ENCODE results near the gene ATP4A. TPM values are rescaled to one million over a fixed set of nuclear protein-coding genes. Genes with fewer than 3 reads are reported as not detected.

The ATP4A gene
- total RNA-seq, 2 experiments from 2014 or later, result not detected

DNA sequence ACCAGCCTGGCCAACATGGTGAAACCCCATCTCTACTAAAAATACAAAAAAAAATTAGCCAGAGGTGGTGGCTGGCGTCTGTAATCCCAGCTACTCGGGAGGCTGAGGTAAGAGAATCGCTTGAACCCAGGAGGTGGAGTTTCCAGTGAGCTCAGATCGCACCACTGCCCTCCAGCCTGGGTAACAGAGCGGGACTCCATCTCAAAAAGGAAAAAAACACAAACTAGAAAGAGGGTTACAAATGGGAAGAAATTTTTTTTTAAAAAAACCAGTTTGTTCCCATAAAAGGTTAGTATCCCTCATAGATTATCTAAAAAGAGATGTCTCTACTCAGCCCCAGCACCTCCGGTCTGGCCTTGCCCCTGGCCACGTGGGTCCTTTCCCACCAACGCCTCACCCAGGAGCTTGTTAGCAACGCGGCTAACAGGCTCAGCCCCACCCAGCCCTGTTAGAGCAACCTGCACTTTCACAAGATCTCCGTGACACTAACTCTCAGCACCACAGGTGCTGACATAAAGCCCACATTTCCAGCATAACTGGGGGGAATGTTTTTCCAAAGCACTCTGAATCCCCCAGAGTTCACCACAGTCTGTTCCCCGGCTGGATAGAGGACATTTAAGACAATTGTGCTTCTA lies 54.3 kb downstream of the ATP4A start:
- CTCF ChIA-PET, result interaction anchor here (0.9 to 5.4 kb wide), 10 partner anchors 8 to 156 kb away, joined by 3 to 34 read pairs (median 4); no protein-coding TSS in a partner anchor
- H3K4me1 Mint-ChIP-seq, result peaks cover 14% of the 10 kb centered on the region
- DNase-seq, result peak; percentile 62
- H3K9me3 Mint-ChIP-seq (ENCODE audit: low read depth), result no peaks in the 10 kb centered on the region
- peaks cover 63% of the 10 kb centered on the region for H3K27me3 Mint-ChIP-seq
- no peak overlapping the region for H3K27ac Mint-ChIP-seq
- ATAC-seq, result peak; percentile 57
- H3K4me3 Mint-ChIP-seq, result no peak overlapping the region
- H3K36me3 Mint-ChIP-seq, result no peaks in the 10 kb centered on the region

DNA sequence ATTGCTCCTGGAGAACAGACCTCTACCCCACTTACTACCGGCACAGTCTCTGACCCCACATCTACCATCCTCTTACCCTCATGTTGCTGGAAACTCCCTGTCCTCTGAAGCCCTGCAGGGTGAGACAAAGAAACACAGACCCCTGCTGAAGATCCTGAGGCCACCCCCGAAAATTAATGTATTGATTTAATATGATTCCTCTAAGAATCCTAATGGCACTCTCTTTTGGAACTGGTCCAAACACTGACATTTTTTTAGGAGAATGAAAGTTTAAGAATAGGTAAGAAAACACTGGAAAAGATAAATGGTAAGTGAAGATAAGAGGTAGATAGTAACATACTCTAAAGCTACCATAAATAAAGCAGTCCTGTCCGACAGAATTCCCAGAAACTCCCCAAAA lies 55.3 kb downstream of the ATP4A start:
- CTCF ChIA-PET, result interaction anchor here (1.2 to 5.4 kb wide), 5 partner anchors 9 to 155 kb away, joined by 3 to 34 read pairs (median 10); no protein-coding TSS in a partner anchor
- no peak for ATAC-seq
- H3K9me3 Mint-ChIP-seq (ENCODE audit: low read depth), result no peaks in the 10 kb centered on the region
- no peak for DNase-seq
- peaks cover 67% of the 10 kb centered on the region for H3K27me3 Mint-ChIP-seq
- no peak overlapping the region for H3K27ac Mint-ChIP-seq
- no peak overlapping the region for H3K4me3 Mint-ChIP-seq
- peaks cover 14% of the 10 kb centered on the region for H3K4me1 Mint-ChIP-seq
- no peaks in the 10 kb centered on the region for H3K36me3 Mint-ChIP-seq

DNA sequence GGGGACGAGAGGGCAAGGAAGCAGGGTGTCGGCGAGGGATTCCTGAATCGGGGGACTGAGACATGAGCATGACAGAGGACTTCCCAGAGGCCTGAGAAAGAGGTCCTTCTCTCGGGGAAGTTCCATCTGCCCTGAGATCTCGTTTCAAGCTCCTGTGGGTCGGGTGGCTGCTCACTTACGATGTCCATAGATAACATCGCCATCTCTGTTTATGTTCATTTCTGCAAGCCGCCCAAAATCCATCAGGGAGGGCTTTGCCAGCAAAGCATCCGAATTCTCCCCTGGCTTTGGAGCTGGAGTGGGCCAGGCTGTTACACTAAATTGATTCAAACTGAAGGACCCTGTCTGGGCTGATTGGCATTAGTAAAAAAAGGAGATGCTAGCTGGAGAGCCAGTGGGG lies 55.9 kb downstream of the ATP4A start:
- ATAC-seq (no peak), DNase-seq (no peak)
- no peak overlapping the region for H3K27ac Mint-ChIP-seq
- H3K27me3 Mint-ChIP-seq, result peaks cover 67% of the 10 kb centered on the region
- H3K4me3 Mint-ChIP-seq, result no peak overlapping the region
- no peaks in the 10 kb centered on the region for H3K9me3 Mint-ChIP-seq (ENCODE audit: low read depth)
- peaks cover 14% of the 10 kb centered on the region for H3K4me1 Mint-ChIP-seq
- CTCF ChIA-PET, result interaction anchor here (5.4 kb wide), 1 partner anchor 11 kb away, joined by 34 read pairs; no protein-coding TSS in a partner anchor
- H3K36me3 Mint-ChIP-seq, result no peaks in the 10 kb centered on the region

DNA sequence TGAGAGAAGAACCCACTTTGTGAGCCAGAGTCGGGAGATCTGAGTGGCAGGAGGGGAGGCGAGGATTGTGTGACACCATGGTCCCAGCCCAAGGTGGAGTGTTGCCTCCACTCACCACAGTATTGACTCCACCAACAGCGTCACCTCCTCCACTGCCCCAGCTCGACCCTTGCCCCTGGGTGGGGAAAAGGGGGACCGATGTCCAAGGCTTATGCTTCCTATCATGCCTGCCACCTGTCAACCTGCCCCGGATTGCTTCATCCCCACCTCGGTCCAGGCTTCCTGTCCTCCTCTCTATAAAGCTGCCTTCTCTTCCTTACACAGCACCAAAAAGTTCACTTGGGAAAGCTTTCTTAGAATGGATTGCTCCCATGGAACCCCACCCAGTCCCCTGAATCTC lies 57.4 kb downstream of the ATP4A start:
- DNase-seq, result no peak
- ATAC-seq, result no peak
- H3K27ac Mint-ChIP-seq, result no peak overlapping the region
- no peaks in the 10 kb centered on the region for H3K9me3 Mint-ChIP-seq (ENCODE audit: low read depth)
- CTCF ChIA-PET, result interaction anchor here (5.4 kb wide), 1 partner anchor 10 kb away, joined by 34 read pairs; no protein-coding TSS in a partner anchor
- no peak overlapping the region for H3K4me3 Mint-ChIP-seq
- H3K27me3 Mint-ChIP-seq, result peaks cover 55% of the 10 kb centered on the region
- no peaks in the 10 kb centered on the region for H3K36me3 Mint-ChIP-seq
- H3K4me1 Mint-ChIP-seq, result peaks cover 14% of the 10 kb centered on the region

DNA sequence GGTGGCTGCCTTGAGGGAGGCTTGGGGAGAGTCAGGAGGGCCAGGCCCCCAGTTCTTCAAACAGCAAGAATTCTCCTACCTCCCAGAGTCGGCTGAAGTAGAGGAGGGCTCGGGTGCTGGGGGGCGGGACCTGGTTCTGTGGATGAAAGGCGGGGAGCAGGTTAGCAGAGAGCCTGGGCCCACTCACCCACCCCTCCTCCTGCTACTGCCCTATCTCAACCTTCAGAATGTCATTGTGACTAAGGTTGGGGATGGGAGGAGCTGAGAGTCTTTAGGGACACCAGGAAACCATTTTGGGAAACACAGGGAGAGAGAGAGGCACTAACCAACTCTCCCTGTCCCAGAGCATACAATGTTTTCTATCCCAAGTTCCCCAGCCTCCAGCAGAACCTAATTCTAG lies 60.7 kb downstream of the ATP4A start:
- peaks cover 26% of the 10 kb centered on the region for H3K27me3 Mint-ChIP-seq
- no peaks in the 10 kb centered on the region for H3K9me3 Mint-ChIP-seq (ENCODE audit: low read depth)
- H3K4me3 Mint-ChIP-seq, result no peak overlapping the region
- no peak for ATAC-seq
- CTCF ChIA-PET, result interaction anchor here (1.1 to 1.2 kb wide), 3 partner anchors 8 to 150 kb away, joined by 3 to 5 read pairs (median 4); no protein-coding TSS in a partner anchor
- H3K27ac Mint-ChIP-seq, result no peak overlapping the region
- H3K4me1 Mint-ChIP-seq, result no peaks in the 10 kb centered on the region
- no peak for DNase-seq
- no peaks in the 10 kb centered on the region for H3K36me3 Mint-ChIP-seq

DNA sequence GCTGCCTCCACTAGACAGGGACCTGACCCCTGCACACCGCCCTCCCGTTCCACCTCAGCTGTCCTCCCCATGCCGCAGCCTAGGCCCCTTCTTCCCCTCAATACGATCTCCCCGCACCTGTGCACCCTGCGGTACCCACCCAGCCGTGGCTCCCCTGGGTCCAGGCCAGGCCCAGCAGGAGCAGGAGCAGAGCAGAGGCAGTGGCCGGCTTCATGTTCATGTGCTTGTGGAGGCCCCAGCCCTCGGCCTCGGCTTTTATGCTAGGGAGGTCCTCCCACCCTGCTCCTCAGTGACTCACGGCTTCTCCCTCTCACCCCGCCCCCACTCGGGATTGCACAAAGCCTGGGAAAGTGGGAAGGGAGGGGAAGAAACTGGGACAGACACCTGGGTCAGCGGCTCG lies 61.8 kb downstream of the ATP4A start:
- no peaks in the 10 kb centered on the region for H3K4me1 Mint-ChIP-seq
- peaks cover 17% of the 10 kb centered on the region for H3K27me3 Mint-ChIP-seq
- no peak overlapping the region for H3K27ac Mint-ChIP-seq
- DNase-seq, result no peak
- H3K36me3 Mint-ChIP-seq, result no peaks in the 10 kb centered on the region
- CTCF ChIA-PET, result interaction anchor here (1.1 kb wide), 1 partner anchor 9 kb away, joined by 3 read pairs; no protein-coding TSS in a partner anchor
- no peaks in the 10 kb centered on the region for H3K9me3 Mint-ChIP-seq (ENCODE audit: low read depth)
- H3K4me3 Mint-ChIP-seq, result no peak overlapping the region
- no peak for ATAC-seq

DNA sequence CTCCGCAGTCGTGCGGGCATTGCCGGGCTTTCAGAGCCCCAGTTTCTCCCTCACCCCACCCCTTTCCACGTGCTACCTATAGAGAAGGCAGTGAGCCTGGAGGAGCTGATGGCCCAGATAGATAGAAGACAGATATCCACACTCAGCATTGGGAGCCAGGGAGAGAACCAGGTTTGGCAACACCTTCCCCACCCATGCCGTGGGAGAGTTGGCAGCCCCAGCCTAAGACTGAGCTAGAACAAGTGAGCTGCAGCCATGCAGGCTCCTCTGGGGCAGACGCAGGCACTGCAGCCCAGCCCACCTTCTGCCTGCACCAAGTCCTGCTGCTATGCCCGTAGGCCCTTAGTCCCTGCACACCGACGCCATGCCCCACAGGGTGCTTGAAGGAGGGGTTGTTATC lies 62.8 kb downstream of the ATP4A start:
- Mint-ChIP-seq H3K9me3 (ENCODE audit: low read depth) (no peaks in the 10 kb centered on the region), H3K27ac (no peak overlapping the region), H3K36me3 (no peaks in the 10 kb centered on the region), H3K27me3 (peaks cover 11% of the 10 kb centered on the region), H3K4me3 (no peak overlapping the region), H3K4me1 (no peaks in the 10 kb centered on the region)
- CTCF ChIA-PET, result interaction anchor here (0.6 to 1.0 kb wide), 2 partner anchors 9 to 147 kb away, joined by 3 read pairs; no protein-coding TSS in a partner anchor
- ATAC-seq (no peak), DNase-seq (no peak)

Other genes starting within 250 kb of the ATP4A start
- gene CD22, start 234.5 kb downstream of the ATP4A start, total RNA-seq, result under 1 TPM in 1 of 2 experiments, not detected in 1; 0.41 TPM
- gene FFAR1, start 215.8 kb downstream of the ATP4A start, total RNA-seq, result not detected
- gene FFAR3, start 205.2 kb downstream of the ATP4A start, total RNA-seq, result not detected
- gene GPR42, start 192.6 kb downstream of the ATP4A start, total RNA-seq, result under 1 TPM in 1 of 2 experiments, not detected in 1; 0.12 TPM
- gene FFAR2, start 115.4 kb downstream of the ATP4A start, total RNA-seq, result not detected
- not detected for gene KRTDAP, start 73.2 kb downstream of the ATP4A start, total RNA-seq
- gene DMKN, start 50.0 kb downstream of the ATP4A start, total RNA-seq, result not detected
- gene SBSN, start 35.3 kb downstream of the ATP4A start, total RNA-seq, result not detected
- gene GAPDHS, start 30.2 kb downstream of the ATP4A start, total RNA-seq, result not detected
- 10 to 100 TPM; 43.6 to 65.3 TPM for gene TMEM147, start 18.0 kb downstream of the ATP4A start, total RNA-seq
- gene PMIS2, start 22.5 kb upstream of the ATP4A start, total RNA-seq, result not detected
- gene HAUS5, start 49.1 kb upstream of the ATP4A start, total RNA-seq, result 10 to 100 TPM; 49.0 to 59.2 TPM
- gene RBM42, start 65.4 kb upstream of the ATP4A start, total RNA-seq, result 100 to 1,000 TPM; 110 to 117 TPM
- 1 to 10 TPM; 1.2 to 1.9 TPM for gene ETV2, start 78.1 kb upstream of the ATP4A start, total RNA-seq
- gene COX6B1, start 84.7 kb upstream of the ATP4A start, total RNA-seq, result 100 to 1,000 TPM; 394 to 417 TPM
- gene UPK1A, start 102.9 kb upstream of the ATP4A start, total RNA-seq, result under 1 TPM in 1 of 2 experiments, not detected in 1; 0.30 TPM
- gene ZBTB32, start 140.9 kb upstream of the ATP4A start, total RNA-seq, result 100 to 1,000 TPM; 133 to 185 TPM
- gene KMT2B, start 154.3 kb upstream of the ATP4A start, total RNA-seq, result 10 to 100 TPM; 70.2 to 79.8 TPM
- gene IGFLR1, start 178.8 kb upstream of the ATP4A start, total RNA-seq, result 100 to 1,000 TPM in 1 of 2 experiments, 10 to 100 TPM in 1; 51.7 to 117 TPM
- 10 to 100 TPM; 25.1 to 35.6 TPM for gene U2AF1L4, start 181.8 kb upstream of the ATP4A start, total RNA-seq
- gene PSENEN, start 182.0 kb upstream of the ATP4A start, total RNA-seq, result 10 to 100 TPM; 39.1 to 49.0 TPM
- 1 to 10 TPM; 8.9 to 9.2 TPM for gene LIN37, start 184.9 kb upstream of the ATP4A start, total RNA-seq
- not detected for gene HSPB6, start 193.4 kb upstream of the ATP4A start, total RNA-seq
- gene PROSER3, start 194.5 kb upstream of the ATP4A start, total RNA-seq, result 10 to 100 TPM; 46.5 to 57.8 TPM
- gene ARHGAP33, start 211.9 kb upstream of the ATP4A start, total RNA-seq, result 100 to 1,000 TPM in 1 of 2 experiments, 10 to 100 TPM in 1; 40.0 to 101 TPM
- not detected for gene PRODH2, start 249.2 kb upstream of the ATP4A start, total RNA-seq